ENCODE results near the gene CNST.
"Not testable (repeated sequence)": the region's sequence is repeated elsewhere in the genome, so short reads cannot be mapped to it uniquely, and the experiment has no call there.

GRCh38 chr1:246694213-246694895 is 128.1 kb downstream of the CNST start:
- TF ChIP-seq CTCF (IDR thresholded peaks at IDR 0.05; ENCODE audit: insufficient read depth, low read length, poor library complexity, severe bottlenecking); EZH2phosphoT487 (conservative IDR thresholded peaks at IDR 0.05; ENCODE audit: low read length): not testable (repeated sequence)

Data from SU-DHL-6 (cell line).